T-cell (primary cell): ENCODE data around the gene ATL1. TPM values are rescaled to one million over a fixed set of nuclear protein-coding genes. Genes with fewer than 3 reads are reported as not detected.
A peak's percentile ranks its signal among the peaks of the same experiment; 100 is the strongest.
"Not testable (repeated sequence)": the region's sequence is repeated elsewhere in the genome, so short reads cannot be mapped to it uniquely, and the experiment has no call there.

Experiments
- ATAC-seq, 4 experiments: fragments of 200-7000 bp in 3 of 4; fragments of 150-1000 bp in 1 of 4; cut with Tn5 transposase; replicated peaks in 1 of 4; 1 replicate in 3 of 4; 2 replicates in 1 of 4; pipeline ENCODE4 v1.10.0; 2021; ENCODE audit warnings: moderate library complexity in 3 of 4, mild to moderate bottlenecking in 2 of 4, moderate number of reproducible peaks in 1 of 4
- CTCF ChIA-PET, 2 donors: fragments of 300-600 bp; sonication (Branson Sonifier 250); formaldehyde crosslinking; loops; one replicate each; lab custom pipeline; 2022; ENCODE audit warnings: antibody characterized with exemption in 2 of 2; lab: Charles Lee
- POLR2A ChIA-PET, 2 donors: fragments of 300-600 bp; sonication (Branson Sonifier 250); formaldehyde crosslinking; loops; one replicate each; lab custom pipeline; 2022; ENCODE audit warnings: antibody characterized with exemption in 2 of 2; lab: Charles Lee
- DNase-seq, 35 experiments: peaks; one replicate each; pipeline versions ENCODE4 v3.0.0 to v3.0.0-alpha.2; 2013 to 2023
- H3K27ac ChIP-seq: one replicate; pipeline ENCODE4 v1.5.1; 2013; ENCODE audit warnings: low read length
- H3K27me3 ChIP-seq, 2 experiments: replicated peaks in 1 of 2; 1 replicate in 1 of 2; 2 replicates in 1 of 2; pipeline versions ENCODE4 v1.6.1 to v1.7.0; 2013; ENCODE audit warnings: low read length in 1 of 2, mixed read lengths in 1 of 2; ENCODE audit not compliant: control insufficient read depth in 2 of 2, insufficient read depth in 2 of 2; ENCODE audit errors: extremely low read depth in 1 of 2
- H3K36me3 ChIP-seq, 2 donors: 1 replicate in 1 of 2; 2 replicates in 1 of 2; pipeline versions ENCODE4 v1.6.1 to v1.7.0; 2013; ENCODE audit warnings: low read length in 1 of 2; ENCODE audit not compliant: control insufficient read depth in 2 of 2, insufficient read depth in 1 of 2; ENCODE audit errors: extremely low read depth in 1 of 2
- H3K4me1 ChIP-seq, 2 experiments: 1 replicate in 1 of 2; 2 replicates in 1 of 2; pipeline versions ENCODE4 v1.6.1 to v1.7.0; 2013; ENCODE audit warnings: low read length in 2 of 2, mixed read lengths in 1 of 2; ENCODE audit not compliant: insufficient read depth in 2 of 2, control insufficient read depth in 1 of 2; ENCODE audit errors: extremely low read depth in 1 of 2
- H3K4me3 ChIP-seq, 2 donors: 1 replicate in 1 of 2; 2 replicates in 1 of 2; pipeline versions ENCODE4 v1.5.1 to v1.7.0; 2013; ENCODE audit warnings: mild to moderate bottlenecking in 2 of 2, low read length in 1 of 2, moderate library complexity in 1 of 2; ENCODE audit not compliant: control insufficient read depth in 1 of 2; ENCODE audit errors: extremely low read depth in 1 of 2
- H3K9me3 ChIP-seq: 2 replicates; pipeline ENCODE4 v1.7.0; 2013
- H3K27ac Mint-ChIP-seq, 2 donors: one replicate each; pipeline ENCODE4 v1.8.0; 2020 to 2021; ENCODE audit warnings: mild to moderate bottlenecking in 2 of 2, mixed read lengths in 2 of 2
- H3K27me3 Mint-ChIP-seq, 2 donors: one replicate each; pipeline ENCODE4 v1.8.0; 2021 to 2022; ENCODE audit warnings: mixed read lengths in 2 of 2
- H3K36me3 Mint-ChIP-seq: one replicate; pipeline ENCODE4 v1.8.0; 2021; ENCODE audit warnings: mixed read lengths
- H3K4me1 Mint-ChIP-seq, 3 donors: one replicate each; pipeline ENCODE4 v1.8.0; 2020 to 2022; ENCODE audit warnings: mixed read lengths in 3 of 3, mild to moderate bottlenecking in 1 of 3
- H3K4me3 Mint-ChIP-seq, 3 donors: one replicate each; pipeline ENCODE4 v1.8.0; 2020 to 2022; ENCODE audit warnings: mild to moderate bottlenecking in 3 of 3, mixed read lengths in 3 of 3, moderate library complexity in 3 of 3
- H3K9me3 Mint-ChIP-seq, 3 donors: one replicate each; pipeline ENCODE4 v1.8.0; 2020 to 2022; ENCODE audit warnings: mixed read lengths in 3 of 3
- WGBS: methylation state at CpG from one replicate; pipeline ENCODE4 v1.1.5; 2013; ENCODE audit warnings: missing lambda C conversion rate; ENCODE audit not compliant: insufficient coverage; 5-methylcytosine and 5-hydroxymethylcytosine counted together
- total RNA-seq, 35 experiments: library from RNA in 6 of 35; stranded (reverse) in 6 of 35; fragments of 120-200 nt in 1 of 35; gene quantifications; one replicate each; pipeline versions ENCODE4 v1.2.1 to v1.2.4 and lab custom pipeline; 2013 to 2026

Gene ATL1
- total RNA-seq, 5 donors from 2014 or later (not counting 1 experiment from before 2014, with no cell fraction given): 1.2 to 3.2 (median 2.1) TPM

GRCh38 chr14:50533241-50533705 lies 26.7 kb upstream of the ATL1 start:
- peaks cover 3% of the 10 kb centered on the region for H3K36me3 Mint-ChIP-seq
- H3K9me3 Mint-ChIP-seq: no peaks in the 10 kb centered on the region
- Histone ChIP-seq H3K27ac (peak overlapping the region; percentile 50), H3K4me3 (peak overlapping the region; percentile 87 to 89), H3K9me3 (no peaks in the 10 kb centered on the region), H3K36me3 (no peaks in the 10 kb centered on the region), H3K27me3 (no peaks in the 10 kb centered on the region), H3K4me1 (peaks cover 18 to 19% of the 10 kb centered on the region in 2 experiments)
- H3K4me3 Mint-ChIP-seq: peak overlapping the region; percentile 86 to 89 (median 87)
- ChIA-PET POLR2A (no interaction called here), CTCF (interaction anchor here in 1 of 2 donors (0.7 to 0.9 kb wide), 2 partner anchors 212 to 215 kb away, joined by 3 to 6 read pairs; no protein-coding TSS in a partner anchor)
- H3K27me3 Mint-ChIP-seq: no peaks in the 10 kb centered on the region
- WGBS: 33% methylated on average over 2 of the region's 5 CpGs
- no peak for ATAC-seq
- peak overlapping the region; percentile 79 to 88 for H3K27ac Mint-ChIP-seq
- DNase-seq: no peak
- H3K4me1 Mint-ChIP-seq: peaks cover 41 to 47% (median 47%) of the 10 kb centered on the region in 3 donors

DNA sequence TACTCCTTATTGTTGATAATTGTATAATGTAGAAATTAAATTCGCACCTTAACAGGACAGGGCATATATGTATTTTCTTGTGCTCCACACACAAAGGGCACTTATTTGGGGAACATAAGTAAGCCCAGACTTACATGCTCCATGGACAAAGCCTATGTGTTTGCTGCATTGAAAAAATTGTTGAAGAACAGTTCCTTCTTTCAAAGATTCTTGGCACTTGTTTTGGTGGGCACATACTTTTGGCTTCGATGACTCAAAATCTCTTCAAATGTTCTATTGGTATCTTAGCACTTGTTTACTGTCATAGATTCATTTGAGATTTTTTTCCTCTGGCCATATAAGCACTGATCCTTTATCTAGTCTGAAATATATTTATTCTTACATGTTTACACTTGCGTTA lies 26.1 kb upstream of the ATL1 start:
- H3K36me3 Mint-ChIP-seq: peaks cover 3% of the 10 kb centered on the region
- Histone ChIP-seq H3K4me1 (peaks cover 18 to 19% of the 10 kb centered on the region in 2 experiments), H3K27ac (no peak overlapping the region), H3K27me3 (no peaks in the 10 kb centered on the region), H3K9me3 (no peaks in the 10 kb centered on the region), H3K4me3 (no peak overlapping the region), H3K36me3 (no peaks in the 10 kb centered on the region)
- ChIA-PET CTCF (interaction anchor here in 1 of 2 donors (0.7 to 0.9 kb wide), 2 partner anchors 212 to 216 kb away, joined by 3 to 6 read pairs; no protein-coding TSS in a partner anchor), POLR2A (no interaction called here)
- H3K27ac Mint-ChIP-seq: peak overlapping the region; percentile 36 to 56
- H3K4me3 Mint-ChIP-seq: no peak overlapping the region
- H3K4me1 Mint-ChIP-seq: peaks cover 39 to 42% (median 41%) of the 10 kb centered on the region in 3 donors
- DNase-seq: no peak
- no peaks in the 10 kb centered on the region for H3K27me3 Mint-ChIP-seq
- H3K9me3 Mint-ChIP-seq: no peaks in the 10 kb centered on the region
- ATAC-seq: no peak
- no CpG with 5 or more reads among the region's 3 CpGs for WGBS

GRCh38 chr14:50534416-50534815 lies 25.5 kb upstream of the ATL1 start:
- Mint-ChIP-seq H3K36me3 (peaks cover 3% of the 10 kb centered on the region), H3K27me3 (no peaks in the 10 kb centered on the region), H3K27ac (peak overlapping the region in 1 of 2 donors; percentile 56), H3K4me1 (peaks cover 33 to 36% (median 35%) of the 10 kb centered on the region in 3 donors), H3K9me3 (no peaks in the 10 kb centered on the region), H3K4me3 (no peak overlapping the region)
- no peak for ATAC-seq
- Histone ChIP-seq H3K9me3 (no peaks in the 10 kb centered on the region), H3K36me3 (no peaks in the 10 kb centered on the region), H3K27ac (no peak overlapping the region), H3K4me3 (no peak overlapping the region), H3K27me3 (no peaks in the 10 kb centered on the region), H3K4me1 (peaks cover 14 to 19% of the 10 kb centered on the region in 2 experiments)
- ChIA-PET POLR2A (interaction anchor here in 1 of 2 donors (0.6 kb wide), 1 partner anchor 172 kb away, joined by 3 read pairs; no protein-coding TSS in a partner anchor), CTCF (no interaction called here)
- no peak for DNase-seq
- WGBS: 67% methylated on average over 1 of the region's 3 CpGs

- no peaks in the 10 kb centered on the region for H3K27me3 Mint-ChIP-seq
- DNase-seq (no peak), ATAC-seq (no peak)
- peaks cover 9 to 19% of the 10 kb centered on the region in 2 experiments for H3K4me1 ChIP-seq
- ChIA-PET POLR2A (interaction anchor here in 1 of 2 donors (0.6 kb wide), 1 partner anchor 173 kb away, joined by 3 read pairs; no protein-coding TSS in a partner anchor), CTCF (no interaction called here)
- no peaks in the 10 kb centered on the region for H3K9me3 Mint-ChIP-seq
- H3K27ac ChIP-seq: no peak overlapping the region
- peaks cover 3% of the 10 kb centered on the region for H3K36me3 Mint-ChIP-seq
- no CpG with 5 or more reads among the region's 1 CpG for WGBS
- H3K4me1 Mint-ChIP-seq: peaks cover 27 to 30% (median 29%) of the 10 kb centered on the region in 3 donors
- H3K27ac Mint-ChIP-seq: no peak overlapping the region
- H3K4me3 Mint-ChIP-seq: no peak overlapping the region
- H3K27me3 ChIP-seq: no peaks in the 10 kb centered on the region
- no peak overlapping the region for H3K4me3 ChIP-seq
- H3K9me3 ChIP-seq: no peaks in the 10 kb centered on the region
- H3K36me3 ChIP-seq: no peaks in the 10 kb centered on the region
Measured at GRCh38 chr14:50534997-50535396, 24.9 kb upstream of the ATL1 start.

- peaks cover 19 to 21% (median 20%) of the 10 kb centered on the region in 3 donors for H3K4me1 Mint-ChIP-seq
- not testable (repeated sequence) for H3K27ac Mint-ChIP-seq, H3K27ac ChIP-seq, H3K36me3 ChIP-seq, H3K27me3 Mint-ChIP-seq, H3K36me3 Mint-ChIP-seq, ATAC-seq, H3K4me3 Mint-ChIP-seq, H3K9me3 ChIP-seq, H3K9me3 Mint-ChIP-seq, H3K4me1 ChIP-seq, DNase-seq, H3K27me3 ChIP-seq, H3K4me3 ChIP-seq
- no CpG with 5 or more reads among the region's 4 CpGs for WGBS
- CTCF ChIA-PET: interaction anchor here in 1 of 2 donors (0.8 kb wide), 1 partner anchor 322 kb away, joined by 6 read pairs; no protein-coding TSS in a partner anchor
- POLR2A ChIA-PET: interaction anchor here in 1 of 2 donors (0.5 kb wide), 1 partner anchor 134 kb away, joined by 3 read pairs; no protein-coding TSS in a partner anchor
Measured at GRCh38 chr14:50538034-50538433, 21.9 kb upstream of the ATL1 start.

GRCh38 chr14:50539051-50539450 lies 20.9 kb upstream of the ATL1 start:
- CTCF ChIA-PET: interaction anchor here in 1 of 2 donors (0.8 to 3.1 kb wide), 4 partner anchors 17 to 321 kb away, joined by 3 to 16 read pairs (median 8); no protein-coding TSS in a partner anchor
- POLR2A ChIA-PET: interaction anchor here in 1 of 2 donors (0.5 kb wide), 1 partner anchor 334 kb away, joined by 3 read pairs; no protein-coding TSS in a partner anchor
- DNase-seq (no peak), ATAC-seq (no peak)
- Histone ChIP-seq H3K4me3 (no peak overlapping the region), H3K27me3 (no peaks in the 10 kb centered on the region), H3K27ac (no peak overlapping the region), H3K4me1 (peaks cover 0 to 4% of the 10 kb centered on the region in 2 experiments), H3K9me3 (no peaks in the 10 kb centered on the region), H3K36me3 (no peaks in the 10 kb centered on the region)
- no peak overlapping the region for H3K4me3 Mint-ChIP-seq
- no peaks in the 10 kb centered on the region for H3K9me3 Mint-ChIP-seq
- H3K27me3 Mint-ChIP-seq: no peaks in the 10 kb centered on the region
- H3K27ac Mint-ChIP-seq: no peak overlapping the region
- H3K36me3 Mint-ChIP-seq: peaks cover 3% of the 10 kb centered on the region
- peaks cover 13 to 19% (median 14%) of the 10 kb centered on the region in 3 donors for H3K4me1 Mint-ChIP-seq
